ENCODE results near the gene BAIAP3.

GRCh38 chr16:1290063-1290501 lies 43.4 kb upstream of the BAIAP3 start:
- no peak for TF ChIP-seq POLR2AphosphoS5 (IDR thresholded peaks at IDR 0.05; ENCODE audit: borderline replicate concordance, low read depth, low read length)
- TF ChIP-seq EZH2 (IDR thresholded peaks at IDR 0.05) = no peak

All from SK-N-MC (cell line).